C4-2B (cell line): Measurements from ENCODE around the gene PHACTR4.

Source experiments
- ZFX ChIP-seq: fragments of 450-650 bp; IDR thresholded peaks from 2 replicates; pipeline ENCODE4 v1.6.1; 2017
- TF ChIP-seq, protein P1 (sequence below): fragments of 450-650 bp; conservative IDR thresholded peaks from 2 replicates; pipeline ENCODE4 v1.5.1; 2017; ENCODE audit warnings: mild to moderate bottlenecking

DNA sequence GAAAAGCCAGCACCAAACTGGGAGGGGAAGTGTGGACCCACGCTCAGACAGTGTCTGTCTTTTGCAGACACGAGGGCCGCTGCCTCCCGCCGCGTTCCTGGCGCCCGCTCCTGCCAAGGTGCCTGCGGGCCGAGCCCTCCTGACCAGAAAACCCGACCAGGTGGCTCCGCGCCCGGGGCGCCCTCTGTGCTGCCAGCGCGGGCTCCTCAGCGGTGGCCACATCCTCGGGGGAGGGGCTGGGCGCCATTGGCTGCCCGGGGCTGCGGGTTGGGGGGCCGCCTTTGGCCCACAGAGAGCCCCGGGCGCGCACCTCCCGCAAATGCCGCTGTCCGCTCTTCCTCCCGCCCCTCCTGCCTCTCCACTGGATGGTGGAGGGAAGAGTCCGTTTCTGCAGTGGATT is 160.9 kb downstream of the PHACTR4 start:
- TF ChIP-seq, protein P1, sequence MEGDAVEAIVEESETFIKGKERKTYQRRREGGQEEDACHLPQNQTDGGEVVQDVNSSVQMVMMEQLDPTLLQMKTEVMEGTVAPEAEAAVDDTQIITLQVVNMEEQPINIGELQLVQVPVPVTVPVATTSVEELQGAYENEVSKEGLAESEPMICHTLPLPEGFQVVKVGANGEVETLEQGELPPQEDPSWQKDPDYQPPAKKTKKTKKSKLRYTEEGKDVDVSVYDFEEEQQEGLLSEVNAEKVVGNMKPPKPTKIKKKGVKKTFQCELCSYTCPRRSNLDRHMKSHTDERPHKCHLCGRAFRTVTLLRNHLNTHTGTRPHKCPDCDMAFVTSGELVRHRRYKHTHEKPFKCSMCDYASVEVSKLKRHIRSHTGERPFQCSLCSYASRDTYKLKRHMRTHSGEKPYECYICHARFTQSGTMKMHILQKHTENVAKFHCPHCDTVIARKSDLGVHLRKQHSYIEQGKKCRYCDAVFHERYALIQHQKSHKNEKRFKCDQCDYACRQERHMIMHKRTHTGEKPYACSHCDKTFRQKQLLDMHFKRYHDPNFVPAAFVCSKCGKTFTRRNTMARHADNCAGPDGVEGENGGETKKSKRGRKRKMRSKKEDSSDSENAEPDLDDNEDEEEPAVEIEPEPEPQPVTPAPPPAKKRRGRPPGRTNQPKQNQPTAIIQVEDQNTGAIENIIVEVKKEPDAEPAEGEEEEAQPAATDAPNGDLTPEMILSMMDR: no peak
- TF ChIP-seq ZFX: no peak
